NT2/D1 (cell line): ENCODE data around the gene HOXB6.

ENCODE experiments used
- SUZ12 ChIP-seq: IDR thresholded peaks from 2 replicates; pipeline ENCODE4 v1.6.1; 2011; ENCODE audit not compliant: insufficient read length, insufficient read depth; ENCODE audit errors: extremely low read depth
- YY1 ChIP-seq: IDR thresholded peaks from 2 replicates; pipeline ENCODE4 v1.6.1; 2011; ENCODE audit not compliant: insufficient read length, insufficient read depth
- ZNF274 ChIP-seq: IDR thresholded peaks from 2 replicates; pipeline ENCODE4 v1.6.1; 2011; ENCODE audit warnings: mild to moderate bottlenecking, low read depth, low read length

- TF ChIP-seq SUZ12 (no peak), YY1 (no peak), ZNF274 (no peak)
Observed at GRCh38 chr17:48593126-48593829, 11.5 kb downstream of the HOXB6 start, which contains the start of gene HOXB5.
